Fibroblast of gingiva (primary cell): Measurements from ENCODE around the gene SPATA9.

ENCODE experiments used
- DNase-seq: peaks from one replicate; pipeline ENCODE4 v3.0.0-alpha.2; 2011; ENCODE audit warnings: low read depth

SPATA9 gene

DNA sequence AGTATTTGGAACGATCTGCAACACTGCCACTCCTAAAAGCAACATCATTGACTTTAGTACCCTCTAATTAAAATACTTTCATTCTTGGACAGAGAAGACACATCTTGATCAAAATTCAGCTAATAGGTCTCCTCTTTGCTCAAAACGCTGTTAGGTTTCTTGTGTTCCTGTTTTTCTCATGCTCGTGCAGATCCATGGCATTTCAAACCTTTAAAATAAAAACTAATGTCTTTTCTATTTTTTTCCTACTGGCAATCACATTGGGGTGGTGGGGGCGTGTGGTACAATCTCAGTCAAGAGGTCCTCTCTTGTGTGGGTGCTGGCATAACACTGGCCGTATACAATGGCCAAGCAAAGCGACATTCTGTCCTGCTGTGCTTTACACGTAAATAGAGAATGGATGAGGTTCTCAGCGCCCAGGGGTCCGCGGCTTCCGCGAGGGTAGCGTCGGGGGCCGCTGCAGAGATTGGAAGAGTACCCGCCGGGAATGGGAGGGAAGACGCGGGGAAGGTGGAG is 63.2 kb downstream of the SPATA9 start:
- no peak for DNase-seq

DNA sequence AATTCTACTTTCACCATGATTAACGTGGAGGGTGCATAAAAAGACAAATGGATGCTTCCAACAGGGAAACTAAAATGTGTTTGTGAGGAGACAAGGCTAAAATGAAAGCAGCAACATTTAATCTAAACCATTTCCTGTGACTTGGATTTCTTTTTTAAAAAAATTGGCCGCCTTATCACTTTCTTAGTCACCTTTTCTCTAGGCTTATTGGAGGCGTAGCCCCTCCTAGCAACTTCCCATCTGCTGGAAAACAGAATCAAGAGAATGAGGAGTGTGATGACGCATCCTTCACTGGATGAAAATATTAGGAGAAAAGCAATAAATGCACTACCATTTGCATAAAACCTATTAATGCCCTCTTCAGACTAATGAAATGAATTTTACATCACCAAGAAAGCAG is 63.7 kb downstream of the SPATA9 start:
- DNase-seq: no peak

DNA sequence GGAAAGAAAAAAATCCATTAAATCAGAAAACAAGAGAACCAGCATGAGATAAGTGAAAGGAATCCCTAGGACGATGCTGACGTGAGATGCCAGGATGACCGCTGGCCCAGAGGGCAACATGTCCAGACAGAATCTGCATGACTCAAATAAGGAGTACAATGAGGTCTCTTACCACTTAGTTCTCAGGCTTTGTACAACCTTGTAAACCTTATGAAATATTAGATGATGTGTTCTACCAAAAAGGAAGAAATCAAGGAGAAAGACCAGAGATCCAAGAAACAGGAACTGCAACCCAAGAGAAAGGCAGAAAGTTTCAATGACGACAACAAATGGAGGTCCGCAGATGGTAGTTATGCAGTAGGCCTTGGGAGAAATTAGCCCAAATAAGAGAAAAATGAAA is 65.7 kb downstream of the SPATA9 start:
- DNase-seq: no peak

DNA sequence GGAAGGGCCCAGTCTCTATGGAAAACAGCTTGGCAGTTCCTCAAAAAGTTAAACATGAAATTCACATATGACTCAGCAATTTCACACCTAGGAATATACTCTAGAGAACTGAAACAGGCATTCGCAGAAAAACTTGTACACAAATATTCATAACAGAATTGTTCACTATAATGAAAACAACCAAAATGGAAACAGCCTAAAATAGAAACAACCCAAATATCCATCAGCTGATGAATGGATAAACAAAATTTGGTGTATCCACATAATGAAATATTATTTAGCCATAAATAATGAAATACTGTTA is 67.7 kb downstream of the SPATA9 start:
- no peak for DNase-seq

DNA sequence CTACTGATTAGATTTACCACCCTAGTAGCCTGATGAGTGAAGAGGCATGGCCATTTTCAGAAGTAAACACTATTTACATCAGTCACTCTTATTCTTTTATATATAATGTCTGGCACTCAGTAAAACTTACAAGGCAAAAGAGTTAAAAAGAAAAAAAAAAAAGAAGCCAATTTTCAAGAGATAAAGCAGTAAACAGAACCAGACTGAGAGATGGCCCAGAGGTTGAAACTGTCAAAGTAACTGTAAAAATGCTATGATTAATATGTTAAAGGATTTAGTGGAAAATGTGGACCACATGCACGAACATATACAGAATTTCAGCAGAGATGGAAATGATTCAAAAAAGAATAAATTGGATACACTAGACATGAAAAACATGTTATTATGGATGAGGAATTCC is 69.3 kb downstream of the SPATA9 start:
- DNase-seq: no peak

DNA sequence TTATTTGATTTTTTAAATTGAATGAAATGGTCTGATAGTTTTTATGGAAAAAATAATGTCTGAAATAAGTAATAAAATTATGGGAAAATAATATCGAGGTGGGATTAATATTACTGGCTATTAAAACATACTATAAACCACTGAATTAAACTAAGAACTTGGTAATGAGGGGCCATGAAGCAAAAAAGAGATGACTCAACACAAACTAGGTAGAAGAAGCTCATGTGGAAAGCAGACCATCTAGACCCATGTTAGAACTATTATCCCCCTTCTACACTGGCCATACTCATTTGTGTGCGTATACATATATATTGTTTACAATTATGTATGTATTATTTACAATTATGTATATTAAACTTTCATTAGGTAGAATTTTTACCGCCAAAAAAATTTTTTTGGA is 71.4 kb downstream of the SPATA9 start:
- no peak for DNase-seq

DNA sequence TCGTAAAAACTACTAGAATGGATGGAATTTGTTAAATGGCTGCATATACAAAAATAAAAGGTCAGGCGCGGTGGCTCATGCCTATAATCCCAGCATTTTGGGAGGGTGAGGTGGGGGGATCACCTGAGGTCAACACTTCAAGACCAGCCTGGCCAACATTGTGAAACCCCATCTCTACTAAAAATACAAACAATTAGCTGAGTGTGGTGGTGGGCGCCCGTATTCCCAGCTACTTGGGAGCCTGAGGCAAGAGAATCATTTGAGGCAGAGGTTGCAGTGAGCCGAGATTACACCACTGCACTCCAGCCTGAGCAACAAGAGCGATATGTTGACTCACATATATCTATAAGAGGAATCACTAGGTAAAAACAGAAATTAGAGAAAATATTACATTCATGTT is 72.2 kb downstream of the SPATA9 start:
- no peak for DNase-seq

DNA sequence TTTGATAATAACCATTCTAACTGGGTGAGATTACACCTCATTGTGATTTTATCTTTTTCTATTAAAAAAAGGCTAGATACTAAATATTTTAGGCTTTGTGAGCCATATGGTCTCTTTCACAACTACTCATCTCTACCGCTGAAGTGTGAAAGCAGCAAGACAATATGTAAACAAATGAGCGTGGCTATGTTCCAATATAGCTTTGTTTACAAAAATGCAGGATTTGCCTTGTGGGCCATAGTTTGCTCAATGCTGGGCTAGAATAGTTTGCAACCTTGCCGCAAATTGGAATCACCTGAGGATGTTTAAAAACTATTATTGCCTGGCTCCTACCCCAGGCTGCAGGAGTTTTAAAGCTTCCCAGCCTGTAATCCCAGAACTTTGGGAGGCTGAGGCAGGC is 73.1 kb downstream of the SPATA9 start:
- DNase-seq: peak; percentile 76
